A549 (cell line): Measurements from ENCODE around the gene SH3PXD2A. TPM values are rescaled to one million over a fixed set of nuclear protein-coding genes. Genes with fewer than 3 reads are reported as not detected.

Experiments
- ATAC-seq, 2 experiments: fragments of 200-7000 bp in 1 of 2; fragments of >200 bp in 1 of 2; cut with Nextera tagmentation in 1 of 2; cut with Tn5 transposase in 1 of 2; 3 replicates each; pipeline versions ENCODE4 v1.8.0 to v1.9.1; 2018 to 2020; ENCODE audit warnings: mild to moderate bottlenecking in 1 of 2, moderate library complexity in 1 of 2
- CTCF ChIA-PET: fragments of 300-600 bp; sonication (Branson Sonifier 250); formaldehyde crosslinking; extraction: SDS; loops from one replicate; lab custom pipeline; 2021; ENCODE audit warnings: antibody characterized with exemption, inconsistent platforms; lab: Yijun Ruan, JAX
- POLR2A ChIA-PET: fragments of 350-600 bp; formaldehyde crosslinking; extraction: SDS; loops from one replicate; lab custom pipeline; 2021; ENCODE audit warnings: antibody characterized with exemption, inconsistent platforms; lab: Yijun Ruan, JAX
- DNase-seq, 2 experiments: peaks; one replicate each; pipeline versions ENCODE4 v3.0.0 to v3.0.0-alpha.2; 2011 to 2016; ENCODE audit warnings: low read depth in 1 of 2, low spot score in 1 of 2
- FAIRE-seq: peaks from 2 replicates; lab custom pipeline; 2011; peaks lifted over from hg19 to GRCh38; lab: Jason Lieb, UNC
- H3K27ac ChIP-seq, 2 experiments: fragments of >200 bp; sonication (Bioruptor Twin); formaldehyde crosslinking; 3 replicates each; pipeline ENCODE4 v1.5.1; 2016 to 2017
- H3K4me1 ChIP-seq: fragments of >200 bp; sonication (Bioruptor Twin); formaldehyde crosslinking; 3 replicates; pipeline ENCODE4 v1.6.1; 2016
- H3K4me2 ChIP-seq: fragments of >200 bp; sonication (Bioruptor Twin); formaldehyde crosslinking; 3 replicates; pipeline ENCODE4 v1.6.1; 2016
- H3K4me3 ChIP-seq: fragments of >200 bp; sonication (Bioruptor Twin); formaldehyde crosslinking; 3 replicates; pipeline ENCODE4 v1.5.1; 2016
- H3K9me3 ChIP-seq: fragments of >200 bp; sonication (Bioruptor Twin); formaldehyde crosslinking; 3 replicates; pipeline ENCODE4 v1.6.1; 2016
- CBX2 ChIP-seq: fragments of 200-600 bp; sonication (generic); IDR thresholded peaks from 2 replicates; pipeline ENCODE4 v1.6.1; 2016; ENCODE audit warnings: low read depth, mild to moderate bottlenecking, borderline replicate concordance
- FOSB ChIP-seq: fragments of 250-450 bp; sonication (Bioruptor Pico); IDR thresholded peaks from 2 replicates; pipeline ENCODE4 v1.5.0; 2020; ENCODE audit warnings: mild to moderate bottlenecking, moderate library complexity
- NFE2L2 ChIP-seq: fragments of 150-350 bp; conservative IDR thresholded peaks from 2 replicates; pipeline ENCODE4 v1.6.1; 2014; ENCODE audit warnings: low read length
- PHF8 ChIP-seq: fragments of 200-600 bp; sonication (generic); IDR thresholded peaks from 2 replicates; pipeline ENCODE4 v1.6.1; 2016; ENCODE audit warnings: low read depth, mild to moderate bottlenecking, antibody characterized with exemption, moderate library complexity, borderline replicate concordance
- POLR2A ChIP-seq: IDR thresholded peaks from 2 replicates; pipeline ENCODE4 v1.6.1; 2012; ENCODE audit warnings: mild to moderate bottlenecking, low read length
- POLR2AphosphoS2 ChIP-seq: conservative IDR thresholded peaks from 2 replicates; pipeline ENCODE4 v1.6.1; 2012; ENCODE audit warnings: low read length, improper control_type of control experiment, inconsistent platforms
- RARB ChIP-seq: fragments of 250-450 bp; sonication (Bioruptor Pico); IDR thresholded peaks from 2 replicates; pipeline ENCODE4 v1.8.0; 2021; ENCODE audit warnings: mild to moderate bottlenecking, moderate library complexity
- RNF2 ChIP-seq: fragments of 200-600 bp; sonication (generic); IDR thresholded peaks from 2 replicates; pipeline ENCODE4 v1.6.1; 2016; ENCODE audit warnings: low read depth, mild to moderate bottlenecking, antibody characterized with exemption, moderate library complexity, borderline replicate concordance
- SMC3 ChIP-seq: fragments of >200 bp; sonication (Bioruptor Twin); formaldehyde crosslinking; IDR thresholded peaks from 3 replicates; pipeline ENCODE4 v1.6.1; 2018; ENCODE audit warnings: inconsistent platforms
- TP53 ChIP-seq: fragments of 250-450 bp; sonication (Bioruptor Pico); IDR thresholded peaks from 2 replicates; pipeline ENCODE4 v1.5.0; 2021; ENCODE audit warnings: mild to moderate bottlenecking, moderate library complexity
- WGBS: methylation state at CpG from one replicate; pipeline ENCODE4 v1.1.6; 2017; ENCODE audit errors: missing lambda C conversion rate; 5-methylcytosine and 5-hydroxymethylcytosine counted together
- polyA plus RNA-seq, 4 experiments: library from polyadenylated mRNA; depleted of rRNA in 3 of 4; stranded (reverse); fragments of >200 nt; fragmentation: RNase III in 1 of 4; extraction: RNeasy Plus Mini Kit Qiagen cat#74134 plus additional on column Dnase treatment in 1 of 4; gene quantifications; 2 replicates in 3 of 4; 3 replicates in 1 of 4; pipeline ENCODE4 v1.2.3, GENCODE V29; 2011 to 2017
- TF ChIP-seq, protein P1 (sequence below): fragments of 250-450 bp; sonication (Bioruptor Pico); IDR thresholded peaks from 2 replicates; pipeline ENCODE4 v1.5.0; 2021; ENCODE audit warnings: mild to moderate bottlenecking, moderate library complexity, borderline replicate concordance
- TF ChIP-seq, protein P2 (sequence below): fragments of 200-600 bp; sonication (generic); IDR thresholded peaks from 2 replicates; pipeline ENCODE4 v1.6.1; 2016; ENCODE audit warnings: antibody characterized with exemption, mild to moderate bottlenecking, moderate library complexity
- TF ChIP-seq, protein P3 (sequence below): IDR thresholded peaks from 2 replicates; pipeline ENCODE4 v1.6.1; 2012; ENCODE audit warnings: low read depth, borderline replicate concordance
- TF ChIP-seq, protein P4 (sequence below): fragments of 450-650 bp; IDR thresholded peaks from 2 replicates; pipeline ENCODE4 v1.6.1; 2014; ENCODE audit warnings: antibody characterized with exemption
- TF ChIP-seq, protein P5 (sequence below): fragments of >200 bp; sonication (Bioruptor Twin); formaldehyde crosslinking; IDR thresholded peaks from 3 replicates; pipeline ENCODE4 v1.5.1; 2016

The SH3PXD2A gene
- polyA plus RNA-seq, 2 of the 4 experiments (the other 2 are of a cell fraction) = 2.4 to 3.9 TPM

DNA sequence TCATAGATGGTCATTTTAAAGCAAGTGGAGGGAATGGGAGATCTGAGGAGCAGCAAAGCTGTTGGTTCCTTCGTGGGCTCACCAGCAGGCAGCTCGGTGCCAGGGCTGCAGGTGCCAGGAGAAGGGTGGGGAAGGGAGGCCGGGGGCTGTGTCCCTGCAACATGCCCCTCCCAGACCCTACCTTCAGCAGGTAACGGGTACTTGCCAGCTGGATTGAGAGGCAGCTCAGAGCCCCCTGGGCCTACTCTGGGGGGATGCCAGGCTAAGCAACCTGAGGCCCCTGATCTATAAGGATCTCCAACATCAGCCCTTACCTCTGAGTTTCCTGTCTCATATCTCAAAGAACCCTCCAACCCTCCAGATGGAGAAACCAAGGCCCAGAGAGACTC lies 188.6 kb downstream of the SH3PXD2A start (continued):
- TF ChIP-seq RARB (no peak), TP53 (CRISPR knock-in tag) (no peak), POLR2A (no peak), RNF2 (no peak), PHF8 (no peak), NFE2L2 (no peak), CBX2 (no peak)

DNA sequence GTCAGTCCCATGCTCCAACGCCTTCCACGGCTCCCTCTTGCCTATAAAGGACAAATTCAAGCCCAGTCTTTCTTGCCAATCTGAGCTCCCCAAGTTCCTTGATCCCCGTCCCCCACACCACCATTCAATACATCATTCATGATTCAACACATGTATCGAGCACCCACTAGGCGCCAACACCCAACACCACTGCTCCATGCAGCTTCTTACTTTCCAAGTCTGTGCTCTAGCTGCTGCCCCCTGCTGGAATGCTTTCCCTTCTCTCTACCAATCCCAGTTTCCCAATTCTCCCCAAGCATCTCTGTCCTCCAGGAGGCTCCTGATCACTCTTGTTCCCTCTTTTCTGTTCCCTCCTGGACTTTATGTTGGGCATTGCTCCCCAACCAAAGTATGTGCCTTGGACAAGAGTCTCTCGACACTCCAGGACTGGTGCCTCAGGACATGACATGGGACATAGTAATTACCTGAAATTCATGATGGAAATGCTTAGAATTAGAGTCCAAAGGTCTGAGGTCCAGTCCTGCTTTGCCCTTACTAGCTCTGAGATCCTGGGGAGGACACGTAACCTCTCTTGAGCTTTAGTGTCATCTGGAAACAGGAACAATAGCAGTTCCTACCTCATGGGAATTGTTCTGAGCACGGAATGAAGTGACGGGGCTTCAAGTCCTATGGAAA lies 189.2 kb downstream of the SH3PXD2A start:
- no peak for FAIRE-seq
- POLR2A ChIA-PET = no interaction called here

More for the DNA sequence above, 189.2 kb downstream of the SH3PXD2A start:
- no peaks in the 10 kb centered on the region for H3K9me3 ChIP-seq
- H3K4me1 ChIP-seq = no peaks in the 10 kb centered on the region
- no peak overlapping the region for H3K4me2 ChIP-seq
- CTCF ChIA-PET = interaction anchor here (0.9 to 3.7 kb wide), 12 partner anchors 9 to 90 kb away, joined by 3 to 22 read pairs (median 3); no protein-coding TSS in a partner anchor
- 92% methylated on average over 9 of the region's 9 CpGs for WGBS
- no peak overlapping the region for H3K27ac ChIP-seq
- H3K4me3 ChIP-seq = no peak overlapping the region
- no peak for TF ChIP-seq POLR2AphosphoS2
- TF ChIP-seq FOSB (CRISPR knock-in tag) = no peak
- TF ChIP-seq, protein P1, sequence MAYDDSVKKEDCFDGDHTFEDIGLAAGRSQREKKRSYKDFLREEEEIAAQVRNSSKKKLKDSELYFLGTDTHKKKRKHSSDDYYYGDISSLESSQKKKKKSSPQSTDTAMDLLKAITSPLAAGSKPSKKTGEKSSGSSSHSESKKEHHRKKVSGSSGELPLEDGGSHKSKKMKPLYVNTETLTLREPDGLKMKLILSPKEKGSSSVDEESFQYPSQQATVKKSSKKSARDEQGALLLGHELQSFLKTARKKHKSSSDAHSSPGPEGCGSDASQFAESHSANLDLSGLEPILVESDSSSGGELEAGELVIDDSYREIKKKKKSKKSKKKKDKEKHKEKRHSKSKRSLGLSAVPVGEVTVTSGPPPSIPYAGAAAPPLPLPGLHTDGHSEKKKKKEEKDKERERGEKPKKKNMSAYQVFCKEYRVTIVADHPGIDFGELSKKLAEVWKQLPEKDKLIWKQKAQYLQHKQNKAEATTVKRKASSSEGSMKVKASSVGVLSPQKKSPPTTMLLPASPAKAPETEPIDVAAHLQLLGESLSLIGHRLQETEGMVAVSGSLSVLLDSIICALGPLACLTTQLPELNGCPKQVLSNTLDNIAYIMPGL = no peak
- TF ChIP-seq, protein P2, sequence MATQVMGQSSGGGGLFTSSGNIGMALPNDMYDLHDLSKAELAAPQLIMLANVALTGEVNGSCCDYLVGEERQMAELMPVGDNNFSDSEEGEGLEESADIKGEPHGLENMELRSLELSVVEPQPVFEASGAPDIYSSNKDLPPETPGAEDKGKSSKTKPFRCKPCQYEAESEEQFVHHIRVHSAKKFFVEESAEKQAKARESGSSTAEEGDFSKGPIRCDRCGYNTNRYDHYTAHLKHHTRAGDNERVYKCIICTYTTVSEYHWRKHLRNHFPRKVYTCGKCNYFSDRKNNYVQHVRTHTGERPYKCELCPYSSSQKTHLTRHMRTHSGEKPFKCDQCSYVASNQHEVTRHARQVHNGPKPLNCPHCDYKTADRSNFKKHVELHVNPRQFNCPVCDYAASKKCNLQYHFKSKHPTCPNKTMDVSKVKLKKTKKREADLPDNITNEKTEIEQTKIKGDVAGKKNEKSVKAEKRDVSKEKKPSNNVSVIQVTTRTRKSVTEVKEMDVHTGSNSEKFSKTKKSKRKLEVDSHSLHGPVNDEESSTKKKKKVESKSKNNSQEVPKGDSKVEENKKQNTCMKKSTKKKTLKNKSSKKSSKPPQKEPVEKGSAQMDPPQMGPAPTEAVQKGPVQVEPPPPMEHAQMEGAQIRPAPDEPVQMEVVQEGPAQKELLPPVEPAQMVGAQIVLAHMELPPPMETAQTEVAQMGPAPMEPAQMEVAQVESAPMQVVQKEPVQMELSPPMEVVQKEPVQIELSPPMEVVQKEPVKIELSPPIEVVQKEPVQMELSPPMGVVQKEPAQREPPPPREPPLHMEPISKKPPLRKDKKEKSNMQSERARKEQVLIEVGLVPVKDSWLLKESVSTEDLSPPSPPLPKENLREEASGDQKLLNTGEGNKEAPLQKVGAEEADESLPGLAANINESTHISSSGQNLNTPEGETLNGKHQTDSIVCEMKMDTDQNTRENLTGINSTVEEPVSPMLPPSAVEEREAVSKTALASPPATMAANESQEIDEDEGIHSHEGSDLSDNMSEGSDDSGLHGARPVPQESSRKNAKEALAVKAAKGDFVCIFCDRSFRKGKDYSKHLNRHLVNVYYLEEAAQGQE = no peak
- TF ChIP-seq, protein P3, sequence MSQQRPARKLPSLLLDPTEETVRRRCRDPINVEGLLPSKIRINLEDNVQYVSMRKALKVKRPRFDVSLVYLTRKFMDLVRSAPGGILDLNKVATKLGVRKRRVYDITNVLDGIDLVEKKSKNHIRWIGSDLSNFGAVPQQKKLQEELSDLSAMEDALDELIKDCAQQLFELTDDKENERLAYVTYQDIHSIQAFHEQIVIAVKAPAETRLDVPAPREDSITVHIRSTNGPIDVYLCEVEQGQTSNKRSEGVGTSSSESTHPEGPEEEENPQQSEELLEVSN = no peak
- TF ChIP-seq, protein P4, sequence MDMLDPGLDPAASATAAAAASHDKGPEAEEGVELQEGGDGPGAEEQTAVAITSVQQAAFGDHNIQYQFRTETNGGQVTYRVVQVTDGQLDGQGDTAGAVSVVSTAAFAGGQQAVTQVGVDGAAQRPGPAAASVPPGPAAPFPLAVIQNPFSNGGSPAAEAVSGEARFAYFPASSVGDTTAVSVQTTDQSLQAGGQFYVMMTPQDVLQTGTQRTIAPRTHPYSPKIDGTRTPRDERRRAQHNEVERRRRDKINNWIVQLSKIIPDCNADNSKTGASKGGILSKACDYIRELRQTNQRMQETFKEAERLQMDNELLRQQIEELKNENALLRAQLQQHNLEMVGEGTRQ = no peak
- TF ChIP-seq, protein P5, sequence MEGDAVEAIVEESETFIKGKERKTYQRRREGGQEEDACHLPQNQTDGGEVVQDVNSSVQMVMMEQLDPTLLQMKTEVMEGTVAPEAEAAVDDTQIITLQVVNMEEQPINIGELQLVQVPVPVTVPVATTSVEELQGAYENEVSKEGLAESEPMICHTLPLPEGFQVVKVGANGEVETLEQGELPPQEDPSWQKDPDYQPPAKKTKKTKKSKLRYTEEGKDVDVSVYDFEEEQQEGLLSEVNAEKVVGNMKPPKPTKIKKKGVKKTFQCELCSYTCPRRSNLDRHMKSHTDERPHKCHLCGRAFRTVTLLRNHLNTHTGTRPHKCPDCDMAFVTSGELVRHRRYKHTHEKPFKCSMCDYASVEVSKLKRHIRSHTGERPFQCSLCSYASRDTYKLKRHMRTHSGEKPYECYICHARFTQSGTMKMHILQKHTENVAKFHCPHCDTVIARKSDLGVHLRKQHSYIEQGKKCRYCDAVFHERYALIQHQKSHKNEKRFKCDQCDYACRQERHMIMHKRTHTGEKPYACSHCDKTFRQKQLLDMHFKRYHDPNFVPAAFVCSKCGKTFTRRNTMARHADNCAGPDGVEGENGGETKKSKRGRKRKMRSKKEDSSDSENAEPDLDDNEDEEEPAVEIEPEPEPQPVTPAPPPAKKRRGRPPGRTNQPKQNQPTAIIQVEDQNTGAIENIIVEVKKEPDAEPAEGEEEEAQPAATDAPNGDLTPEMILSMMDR = peak; percentile 35
- TF ChIP-seq SMC3 = peak; percentile 15; the same call in 1 of the 3 replicates
- DNase-seq (peak; percentile 54 to 79), ATAC-seq (peak in 1 of 2 experiments; percentile 77; a peak in 3 of 6 replicates)
